Measurements from ENCODE around the gene CPE. TPM values are rescaled to one million over a fixed set of nuclear protein-coding genes. Genes with fewer than 3 reads are reported as not detected.

Gene CPE
- total RNA-seq, 1 donor from 2014 or later, result 10.7 TPM

- no peak for DNase-seq (ENCODE audit: low read depth)
- H3K4me3 ChIP-seq (ENCODE audit: low read depth, low read length), result no peak overlapping the region
- TF ChIP-seq CTCF (conservative IDR thresholded peaks at IDR 0.05; ENCODE audit: low read depth, low read length), result no peak
Measured at GRCh38 chr4:165540206-165540830, 161.5 kb downstream of the CPE start.

- H3K4me3 ChIP-seq (ENCODE audit: low read depth, low read length), result no peak overlapping the region
- DNase-seq (ENCODE audit: low read depth), result no peak
- TF ChIP-seq CTCF (conservative IDR thresholded peaks at IDR 0.05; ENCODE audit: low read depth, low read length), result no peak
Measured at GRCh38 chr4:165541851-165542459, 163.1 kb downstream of the CPE start.

GRCh38 chr4:165542476-165542875 is 163.7 kb downstream of the CPE start:
- no peak overlapping the region for H3K4me3 ChIP-seq (ENCODE audit: low read depth, low read length)
- no peak for TF ChIP-seq CTCF (conservative IDR thresholded peaks at IDR 0.05; ENCODE audit: low read depth, low read length)
- DNase-seq (ENCODE audit: low read depth), result no peak

Other genes with a start within 250 kb of the CPE start
- gene KLHL2, start 171.4 kb upstream of the CPE start, total RNA-seq, result 17.4 and 19.5 TPM in 2 replicates
- gene MSMO1, start 51.3 kb upstream of the CPE start, total RNA-seq, result 96.7 and 237 TPM in 2 replicates